ENCODE results near the gene FRMPD2.
"Not testable (repeated sequence)": the region's sequence is repeated elsewhere in the genome, so short reads cannot be mapped to it uniquely, and the experiment has no call there.

FRMPD2 gene

DNA sequence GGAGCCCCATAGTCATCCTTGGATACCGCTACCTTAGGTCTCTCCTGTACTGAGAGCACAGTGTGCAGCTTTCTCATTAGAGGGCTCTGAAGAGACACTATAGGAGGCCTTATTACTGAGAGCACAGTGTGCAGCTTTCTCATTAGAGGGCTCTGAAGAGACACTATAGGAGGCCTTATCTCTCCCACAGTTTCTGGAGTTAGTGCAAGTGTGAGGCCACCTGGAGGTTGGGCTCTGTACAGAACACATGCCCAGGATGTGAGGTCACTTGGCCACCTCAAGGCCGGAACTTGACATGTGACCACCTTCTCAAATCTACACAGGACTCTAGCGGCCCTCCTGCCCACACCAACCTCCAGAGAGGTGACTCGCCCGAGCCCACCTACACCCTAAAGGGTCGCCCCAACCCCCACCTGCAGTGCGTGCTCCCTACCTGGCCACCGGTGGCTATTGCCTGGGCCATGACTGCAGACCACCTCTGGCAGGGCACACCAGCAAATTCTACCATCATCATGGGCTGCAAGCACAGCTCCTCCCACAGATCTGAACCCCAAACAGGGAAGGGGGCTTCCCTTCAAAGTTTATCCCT, 24.6 kb downstream of the FRMPD2 start:
- TF ChIP-seq, protein P1, sequence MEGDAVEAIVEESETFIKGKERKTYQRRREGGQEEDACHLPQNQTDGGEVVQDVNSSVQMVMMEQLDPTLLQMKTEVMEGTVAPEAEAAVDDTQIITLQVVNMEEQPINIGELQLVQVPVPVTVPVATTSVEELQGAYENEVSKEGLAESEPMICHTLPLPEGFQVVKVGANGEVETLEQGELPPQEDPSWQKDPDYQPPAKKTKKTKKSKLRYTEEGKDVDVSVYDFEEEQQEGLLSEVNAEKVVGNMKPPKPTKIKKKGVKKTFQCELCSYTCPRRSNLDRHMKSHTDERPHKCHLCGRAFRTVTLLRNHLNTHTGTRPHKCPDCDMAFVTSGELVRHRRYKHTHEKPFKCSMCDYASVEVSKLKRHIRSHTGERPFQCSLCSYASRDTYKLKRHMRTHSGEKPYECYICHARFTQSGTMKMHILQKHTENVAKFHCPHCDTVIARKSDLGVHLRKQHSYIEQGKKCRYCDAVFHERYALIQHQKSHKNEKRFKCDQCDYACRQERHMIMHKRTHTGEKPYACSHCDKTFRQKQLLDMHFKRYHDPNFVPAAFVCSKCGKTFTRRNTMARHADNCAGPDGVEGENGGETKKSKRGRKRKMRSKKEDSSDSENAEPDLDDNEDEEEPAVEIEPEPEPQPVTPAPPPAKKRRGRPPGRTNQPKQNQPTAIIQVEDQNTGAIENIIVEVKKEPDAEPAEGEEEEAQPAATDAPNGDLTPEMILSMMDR (IDR thresholded peaks at IDR 0.05; ENCODE audit: low read depth, low read length, missing control alignments) = no peak
- no peak for DNase-seq (ENCODE audit: low read depth)
- in situ Hi-C loops (cut with HindIII; ENCODE audit: low sequenced_read_pairs) = loop anchor here (5.0 kb wide), 1 partner anchor 52 kb away; no protein-coding TSS in a partner anchor
- no peak overlapping the region for H3K4me3 ChIP-seq (ENCODE audit: low read depth, low read length)

DNA sequence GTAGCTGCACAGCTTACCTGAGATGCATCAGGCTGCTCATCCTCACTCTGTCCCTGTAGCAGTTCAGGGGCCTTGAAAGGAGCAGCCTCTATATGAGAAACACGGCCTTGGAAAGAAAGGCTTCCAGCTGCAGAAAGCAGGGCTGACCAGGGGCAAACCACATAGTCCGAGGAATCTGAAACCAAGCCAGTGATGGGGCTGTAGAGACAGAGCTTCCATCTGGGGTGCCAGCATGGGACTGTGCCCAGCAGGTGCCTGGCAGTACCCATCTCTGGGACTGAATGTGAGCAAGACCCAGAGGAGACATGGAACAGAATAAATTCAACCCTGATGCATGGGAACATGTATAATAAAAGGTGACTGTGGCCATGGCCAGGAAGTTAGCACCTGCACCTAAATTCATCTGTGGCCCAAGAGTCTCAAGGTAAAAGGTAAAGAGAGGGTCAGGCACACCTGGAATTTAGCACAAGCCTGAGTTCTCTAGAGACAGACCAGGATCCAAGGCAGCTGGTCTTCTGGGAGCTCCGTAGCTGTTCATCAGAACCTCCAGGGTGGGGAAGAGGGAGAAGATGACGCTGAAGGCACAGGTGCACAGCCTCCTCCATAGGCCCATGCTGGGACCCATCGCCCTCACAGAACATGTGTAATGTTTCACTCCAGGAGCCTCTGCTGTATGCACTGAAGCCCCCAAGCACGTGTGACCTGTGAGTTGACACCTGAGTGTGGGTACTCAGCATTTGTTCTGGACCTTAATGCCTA, 25.3 kb downstream of the FRMPD2 start:
- no peak overlapping the region for H3K4me3 ChIP-seq (ENCODE audit: low read depth, low read length)
- no peak for DNase-seq (ENCODE audit: low read depth)
- in situ Hi-C loops (cut with HindIII; ENCODE audit: low sequenced_read_pairs) = no loop called here
- TF ChIP-seq, protein P1 (IDR thresholded peaks at IDR 0.05; ENCODE audit: low read depth, low read length, missing control alignments) = no peak

- in situ Hi-C loops (cut with HindIII; ENCODE audit: low sequenced_read_pairs) = no loop called here
- TF ChIP-seq, protein P1 (IDR thresholded peaks at IDR 0.05; ENCODE audit: low read depth, low read length, missing control alignments) = no peak
- no peak overlapping the region for H3K4me3 ChIP-seq (ENCODE audit: low read depth, low read length)
- DNase-seq (ENCODE audit: low read depth) = no peak
Measured at GRCh38 chr10:48248462-48248861, 26.0 kb downstream of the FRMPD2 start.

GRCh38 chr10:48247680-48248079, 26.8 kb downstream of the FRMPD2 start:
- H3K4me3 ChIP-seq (ENCODE audit: low read depth, low read length) = no peak overlapping the region
- in situ Hi-C loops (cut with HindIII; ENCODE audit: low sequenced_read_pairs) = no loop called here
- no peak for DNase-seq (ENCODE audit: low read depth)
- TF ChIP-seq, protein P1 (IDR thresholded peaks at IDR 0.05; ENCODE audit: low read depth, low read length, missing control alignments) = no peak

GRCh38 chr10:48246501-48246900, 28.0 kb downstream of the FRMPD2 start:
- no peak overlapping the region for H3K4me3 ChIP-seq (ENCODE audit: low read depth, low read length)
- no peak for DNase-seq (ENCODE audit: low read depth)
- TF ChIP-seq, protein P1 (IDR thresholded peaks at IDR 0.05; ENCODE audit: low read depth, low read length, missing control alignments) = no peak
- in situ Hi-C loops (cut with HindIII; ENCODE audit: low sequenced_read_pairs) = no loop called here

DNA sequence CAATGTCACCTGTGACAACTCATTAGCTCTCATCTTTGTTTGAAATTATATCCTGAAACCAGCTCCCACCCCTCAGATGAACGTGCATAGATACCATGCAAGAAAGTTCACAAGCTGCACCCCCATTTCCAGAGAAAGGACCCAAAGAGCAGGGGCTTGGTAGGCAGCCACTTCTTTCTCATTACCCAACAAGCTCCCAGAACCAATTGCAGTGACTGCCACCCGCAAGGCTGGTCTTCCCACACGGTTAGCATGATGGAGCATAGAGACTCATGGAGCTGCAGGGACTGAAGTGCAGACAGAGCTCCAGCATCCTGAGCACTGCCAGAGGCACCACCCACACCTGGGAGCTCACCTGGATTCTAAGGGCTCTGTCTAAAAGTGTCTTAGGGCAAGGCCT, 28.5 kb downstream of the FRMPD2 start:
- no peak for DNase-seq (ENCODE audit: low read depth)
- no peak overlapping the region for H3K4me3 ChIP-seq (ENCODE audit: low read depth, low read length)
- TF ChIP-seq, protein P1 (IDR thresholded peaks at IDR 0.05; ENCODE audit: low read depth, low read length, missing control alignments) = no peak
- in situ Hi-C loops (cut with HindIII; ENCODE audit: low sequenced_read_pairs) = no loop called here

DNA sequence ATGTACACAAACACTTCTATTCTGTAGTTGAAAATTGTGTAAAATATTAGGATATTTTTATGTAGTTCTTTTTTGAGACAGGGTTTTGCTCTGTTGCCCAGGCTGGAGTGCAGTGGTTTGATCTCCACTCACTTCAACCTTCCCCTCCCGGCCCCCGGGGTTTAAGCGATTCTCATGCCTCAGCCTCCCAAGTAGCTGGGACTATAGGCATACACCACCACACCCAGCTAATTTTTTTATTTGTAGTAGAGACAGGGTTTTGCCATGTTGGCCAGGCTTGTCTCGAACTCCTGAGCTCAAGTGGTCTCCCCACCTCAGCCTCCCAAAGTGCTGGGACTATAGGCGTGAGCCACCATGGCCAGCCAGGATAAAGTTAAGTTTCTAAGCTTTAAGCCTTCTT, 30.6 kb downstream of the FRMPD2 start:
- in situ Hi-C loops (cut with HindIII; ENCODE audit: low sequenced_read_pairs) = not testable (repeated sequence)

More for the DNA sequence above, 30.6 kb downstream of the FRMPD2 start:
- not testable (repeated sequence) for H3K4me3 ChIP-seq (ENCODE audit: low read depth, low read length); DNase-seq (ENCODE audit: low read depth)
